Measurements from ENCODE around the gene THSD7A. TPM values are rescaled to one million over a fixed set of nuclear protein-coding genes. Genes with fewer than 3 reads are reported as not detected.

THSD7A gene
- total RNA-seq, 1 donor from 2014 or later: 1.5 TPM

GRCh38 chr7:11615174-11615573 is 216.8 kb downstream of the THSD7A start:
- no peak for ATAC-seq
- no peak for DNase-seq (ENCODE audit: missing footprints)
- intact Hi-C loops (cut with DNase I): no loop called here

GRCh38 chr7:11613292-11613930 is 218.6 kb downstream of the THSD7A start:
- intact Hi-C loops (cut with DNase I): no loop called here
- DNase-seq (ENCODE audit: missing footprints) (no peak), ATAC-seq (no peak)

- intact Hi-C loops (cut with DNase I): no loop called here
- DNase-seq (ENCODE audit: missing footprints): no peak
- ATAC-seq: no peak
These were observed 219.3 kb downstream of the THSD7A start for GRCh38 chr7:11612737-11613136.

GRCh38 chr7:11609096-11609670 is 222.8 kb downstream of the THSD7A start:
- ATAC-seq (no peak), DNase-seq (ENCODE audit: missing footprints) (no peak)
- intact Hi-C loops (cut with DNase I): no loop called here

- no peak for DNase-seq (ENCODE audit: missing footprints)
- intact Hi-C loops (cut with DNase I): no loop called here
These were observed 224.3 kb downstream of the THSD7A start for GRCh38 chr7:11607686-11608085.

GRCh38 chr7:11605749-11606148 is 226.2 kb downstream of the THSD7A start:
- ATAC-seq: no peak

More at GRCh38 chr7:11607686-11608085, 224.3 kb downstream of the THSD7A start:
- ATAC-seq: no peak

GRCh38 chr7:11604505-11604904 is 227.5 kb downstream of the THSD7A start:
- no peak for DNase-seq (ENCODE audit: missing footprints)
- intact Hi-C loops (cut with DNase I): no loop called here
- ATAC-seq: no peak

More at GRCh38 chr7:11605749-11606148, 226.2 kb downstream of the THSD7A start:
- DNase-seq (ENCODE audit: missing footprints): no peak
- intact Hi-C loops (cut with DNase I): no loop called here

GRCh38 chr7:11601761-11602160 is 230.2 kb downstream of the THSD7A start:
- DNase-seq (ENCODE audit: missing footprints): no peak
- intact Hi-C loops (cut with DNase I): no loop called here
- no peak for ATAC-seq

GRCh38 chr7:11593322-11593721 is 238.7 kb downstream of the THSD7A start:
- no peak for DNase-seq (ENCODE audit: missing footprints)
- no peak for ATAC-seq
- intact Hi-C loops (cut with DNase I): no loop called here

GRCh38 chr7:11592699-11593098 is 239.3 kb downstream of the THSD7A start:
- DNase-seq (ENCODE audit: missing footprints): no peak
- ATAC-seq: no peak
- intact Hi-C loops (cut with DNase I): no loop called here

GRCh38 chr7:11591943-11592342 is 240.1 kb downstream of the THSD7A start:
- DNase-seq (ENCODE audit: missing footprints) (no peak), ATAC-seq (no peak)
- intact Hi-C loops (cut with DNase I): no loop called here

- DNase-seq (ENCODE audit: missing footprints) (no peak), ATAC-seq (no peak)
- intact Hi-C loops (cut with DNase I): no loop called here
These were observed 240.9 kb downstream of the THSD7A start for GRCh38 chr7:11591055-11591633.

GRCh38 chr7:11589251-11589650 is 242.7 kb downstream of the THSD7A start:
- no peak for ATAC-seq
- DNase-seq (ENCODE audit: missing footprints): no peak
- intact Hi-C loops (cut with DNase I): no loop called here

- DNase-seq (ENCODE audit: missing footprints) (no peak), ATAC-seq (no peak)
- intact Hi-C loops (cut with DNase I): no loop called here
These were observed 244.2 kb downstream of the THSD7A start for GRCh38 chr7:11587814-11588213.

GRCh38 chr7:11587048-11587447 is 244.9 kb downstream of the THSD7A start:
- DNase-seq (ENCODE audit: missing footprints): no peak
- intact Hi-C loops (cut with DNase I): no loop called here
- ATAC-seq: no peak

GRCh38 chr7:11584406-11585031 is 247.5 kb downstream of the THSD7A start:
- DNase-seq (ENCODE audit: missing footprints) (no peak), ATAC-seq (no peak)
- intact Hi-C loops (cut with DNase I): no loop called here

- ATAC-seq: no peak
These were observed 252.9 kb downstream of the THSD7A start for GRCh38 chr7:11579141-11579540.

GRCh38 chr7:11576310-11576709 is 255.7 kb downstream of the THSD7A start:
- ATAC-seq: no peak
- DNase-seq (ENCODE audit: missing footprints): no peak
- intact Hi-C loops (cut with DNase I): no loop called here

More at GRCh38 chr7:11579141-11579540, 252.9 kb downstream of the THSD7A start:
- DNase-seq (ENCODE audit: missing footprints): no peak
- intact Hi-C loops (cut with DNase I): no loop called here

- intact Hi-C loops (cut with DNase I): no loop called here
- DNase-seq (ENCODE audit: missing footprints) (no peak), ATAC-seq (no peak)
These were observed 258.8 kb downstream of the THSD7A start for GRCh38 chr7:11573128-11573750.
